ENCODE measurements around the gene TFDP2.
"Not testable (repeated sequence)": the region's sequence is repeated elsewhere in the genome, so short reads cannot be mapped to it uniquely, and the experiment has no call there.

TFDP2 gene

DNA sequence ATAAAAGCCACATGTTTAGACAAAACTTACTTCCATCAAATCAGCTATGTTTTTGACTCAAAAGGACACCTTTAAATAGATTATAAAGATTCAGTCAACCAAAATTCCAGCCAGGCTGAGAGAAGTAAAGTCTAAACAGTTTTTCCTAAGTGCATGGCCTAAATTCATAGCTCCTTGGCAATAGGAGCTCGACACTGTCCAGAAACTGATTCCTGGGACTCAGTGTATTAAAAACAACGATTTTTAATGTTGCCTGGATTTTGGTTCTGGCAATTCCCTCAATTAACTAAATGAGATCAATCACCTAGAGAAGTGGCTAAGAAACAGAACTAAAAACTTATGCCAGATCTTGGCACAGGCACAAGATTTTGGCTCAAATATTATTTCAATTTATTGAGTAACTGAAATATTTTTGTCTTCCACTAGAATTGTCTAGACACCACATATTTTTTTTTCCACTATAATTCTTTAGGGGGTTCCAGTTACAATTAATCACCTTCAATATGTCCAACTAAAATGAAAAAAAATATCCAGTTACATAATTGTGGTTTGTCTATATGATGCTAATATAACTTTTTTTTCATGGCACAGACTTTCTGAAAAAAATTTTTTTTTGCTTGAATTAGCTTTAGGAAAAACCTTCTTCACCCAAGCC is 135.9 kb downstream of the TFDP2 start:
- no peak for DNase-seq

DNA sequence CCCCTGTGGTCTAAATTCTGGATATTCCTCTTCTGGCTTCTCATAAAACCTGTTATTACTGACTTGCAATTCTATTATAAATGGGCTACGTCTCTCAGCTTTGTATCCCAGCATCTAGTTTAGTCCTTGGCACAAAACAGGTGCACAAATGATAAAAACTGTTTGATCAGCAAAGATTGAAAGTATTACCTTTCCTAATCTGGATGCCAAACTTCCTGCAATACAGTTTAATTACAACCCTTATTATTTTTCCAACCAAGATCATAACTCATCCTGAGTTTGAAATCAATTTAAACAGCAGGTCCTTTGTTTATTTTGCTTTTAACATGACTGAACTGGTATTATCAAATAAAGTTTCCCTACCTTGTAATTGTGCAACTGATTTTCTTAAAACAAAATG is 140.3 kb downstream of the TFDP2 start:
- no peak for DNase-seq

DNA sequence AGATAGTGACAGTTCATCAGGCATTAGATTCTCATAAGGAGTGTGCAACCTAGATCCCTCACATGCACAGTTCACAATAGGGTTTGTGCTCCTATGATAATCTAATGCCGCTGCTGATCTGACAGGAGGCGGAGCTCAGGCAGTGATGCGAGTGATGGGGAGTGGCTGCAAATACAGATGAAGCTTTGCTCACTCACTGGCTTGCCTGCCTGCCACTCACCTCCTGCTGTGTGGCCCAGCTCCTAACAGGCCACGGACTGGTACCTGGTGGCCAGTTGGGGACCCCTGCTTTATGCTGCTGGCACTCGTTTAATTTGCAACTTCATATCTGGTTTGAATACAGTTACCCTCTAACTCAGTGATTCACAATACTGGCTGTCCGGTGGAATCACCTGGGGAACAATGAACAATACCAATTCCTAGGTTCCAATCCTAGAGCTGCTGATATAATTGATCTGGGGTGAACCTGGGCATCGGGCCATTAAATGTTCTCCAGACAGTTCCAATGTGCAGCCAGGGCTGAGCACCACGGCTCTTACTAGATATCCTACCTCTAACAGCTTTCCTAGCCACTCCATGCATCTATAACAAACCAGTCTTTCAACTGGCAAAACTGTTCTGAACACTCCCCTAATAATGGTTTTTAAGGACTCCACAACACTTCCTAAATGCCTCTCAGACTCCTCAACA is 141.5 kb downstream of the TFDP2 start:
- no peak for DNase-seq

DNA sequence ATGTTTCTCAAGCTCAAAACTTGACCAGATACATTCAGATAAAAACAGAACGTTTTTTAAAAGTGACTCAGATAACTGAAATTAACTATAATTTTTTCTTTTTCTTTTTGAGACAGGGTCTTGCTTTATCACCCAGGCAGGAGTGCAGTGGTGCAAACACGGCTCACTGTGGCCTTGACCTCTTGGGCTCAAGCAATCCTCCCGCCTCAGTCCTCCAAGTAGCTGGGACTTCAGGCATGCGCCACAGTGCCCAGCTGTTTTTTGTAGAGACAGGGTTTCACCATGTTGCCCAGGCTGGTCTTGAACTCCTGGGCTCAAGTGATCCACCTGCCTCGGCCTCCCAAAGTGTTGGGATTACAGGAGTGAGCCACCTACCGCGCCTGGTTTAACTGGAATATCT is 144.4 kb downstream of the TFDP2 start:
- DNase-seq: not testable (repeated sequence)

DNA sequence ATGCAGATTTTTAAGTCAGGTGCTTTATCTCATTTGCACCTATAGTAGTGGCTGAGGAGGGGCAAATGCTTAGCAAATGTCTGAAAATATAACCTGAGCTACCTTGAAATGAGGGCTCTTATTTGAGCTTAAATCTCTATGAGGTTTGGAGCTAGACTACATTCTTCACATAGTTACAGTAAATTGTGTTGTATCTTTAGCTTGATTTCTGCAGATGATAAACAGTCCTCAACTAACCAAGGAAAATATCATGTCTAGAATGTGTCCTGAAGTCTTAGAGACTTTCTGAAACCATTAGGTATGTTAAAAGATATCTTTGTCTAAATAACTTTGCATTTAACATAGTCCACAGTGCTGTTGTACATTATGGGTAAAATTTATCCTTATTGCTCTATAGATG is 145.3 kb downstream of the TFDP2 start:
- no peak for DNase-seq

DNA sequence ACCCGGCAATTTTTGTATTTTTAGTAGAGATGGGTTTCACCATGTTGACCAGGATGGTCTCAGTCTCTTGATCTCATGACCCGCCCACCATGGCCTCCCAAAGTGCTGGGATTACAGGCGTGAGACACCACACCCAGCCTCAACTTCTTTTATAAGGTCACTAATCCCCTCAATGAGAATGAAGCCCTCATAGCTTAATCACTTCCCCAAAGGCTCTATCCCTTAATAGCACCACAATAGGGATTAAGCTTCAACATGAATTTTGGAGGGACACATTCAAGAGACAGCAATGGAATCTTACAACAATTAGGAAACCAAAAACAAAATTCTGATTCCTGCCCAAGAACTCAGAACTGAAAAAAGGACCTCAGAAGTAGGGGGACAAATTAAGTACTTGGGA is 146.1 kb downstream of the TFDP2 start:
- no peak for DNase-seq

DNA sequence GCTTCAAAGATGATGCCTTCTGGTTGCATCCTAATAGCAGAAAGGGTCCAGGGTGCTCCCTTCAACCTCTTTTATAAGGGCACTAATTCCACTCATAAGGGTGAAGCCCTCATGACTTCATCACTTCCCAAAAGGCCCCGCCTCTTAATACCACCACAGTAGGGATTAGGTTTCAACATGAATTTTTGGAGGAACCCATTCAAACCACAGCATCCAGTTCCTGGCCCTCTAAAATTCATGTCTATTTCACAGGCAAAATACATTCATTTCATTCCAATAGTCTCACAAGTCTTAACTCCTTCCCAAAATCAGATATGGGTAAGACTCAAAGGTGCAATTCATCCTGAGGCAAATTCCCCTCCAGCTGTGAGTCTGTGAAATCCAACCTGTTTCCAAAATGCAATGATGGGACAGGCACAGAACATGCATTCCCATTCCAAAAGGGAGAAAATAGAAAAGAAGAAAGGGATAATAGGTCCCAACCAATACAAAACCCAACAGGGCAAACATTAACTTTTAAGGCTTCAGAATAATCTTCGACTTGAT is 148.9 kb downstream of the TFDP2 start:
- DNase-seq: no peak

DNA sequence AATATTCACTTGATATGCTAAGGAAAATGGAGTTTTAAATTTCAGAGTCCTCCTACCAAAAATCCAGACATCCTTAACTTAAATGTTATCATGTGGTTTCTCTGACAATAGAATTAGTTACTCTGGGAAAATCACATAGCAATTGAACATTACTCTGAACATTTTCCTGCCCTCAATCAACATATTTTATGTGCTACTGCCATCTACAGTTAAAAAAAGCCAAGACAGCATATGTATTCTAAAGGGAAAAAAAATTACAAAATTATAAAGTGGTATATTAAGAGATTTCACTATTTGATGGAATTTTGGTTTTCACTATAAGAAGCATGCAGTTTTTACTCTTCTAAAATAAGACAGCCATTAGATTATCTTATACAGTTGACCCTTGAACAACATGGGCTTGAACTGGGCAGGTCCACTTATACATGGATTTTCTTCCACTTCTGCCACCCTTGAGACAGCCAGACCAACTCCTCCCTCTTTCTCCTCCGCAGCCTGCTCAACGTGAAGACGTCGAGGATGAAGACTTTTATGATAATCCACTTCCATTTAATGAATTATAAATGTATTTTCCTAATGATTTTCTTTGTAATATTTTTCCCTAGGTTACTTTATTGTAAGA is 150.6 kb downstream of the TFDP2 start:
- DNase-seq: no peak

DNA sequence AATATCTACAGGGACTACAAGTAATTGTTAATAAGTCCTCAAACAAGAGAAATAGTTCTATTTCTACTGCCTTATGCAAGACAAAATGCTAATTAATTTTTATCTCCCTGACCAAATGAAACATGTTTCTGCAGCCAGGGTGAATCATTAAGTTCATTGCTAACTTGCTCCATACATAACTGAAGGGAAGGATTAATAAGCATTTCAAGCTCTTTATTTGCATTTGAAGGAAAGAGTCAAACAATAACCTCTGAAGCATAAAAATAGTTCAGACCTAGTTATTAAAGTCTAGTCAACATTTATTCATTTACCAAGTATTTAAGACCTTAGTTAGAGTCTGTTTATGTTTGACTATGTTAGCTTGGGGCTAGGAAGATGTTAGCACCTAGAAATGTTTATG is 152.9 kb downstream of the TFDP2 start:
- DNase-seq: no peak

DNA sequence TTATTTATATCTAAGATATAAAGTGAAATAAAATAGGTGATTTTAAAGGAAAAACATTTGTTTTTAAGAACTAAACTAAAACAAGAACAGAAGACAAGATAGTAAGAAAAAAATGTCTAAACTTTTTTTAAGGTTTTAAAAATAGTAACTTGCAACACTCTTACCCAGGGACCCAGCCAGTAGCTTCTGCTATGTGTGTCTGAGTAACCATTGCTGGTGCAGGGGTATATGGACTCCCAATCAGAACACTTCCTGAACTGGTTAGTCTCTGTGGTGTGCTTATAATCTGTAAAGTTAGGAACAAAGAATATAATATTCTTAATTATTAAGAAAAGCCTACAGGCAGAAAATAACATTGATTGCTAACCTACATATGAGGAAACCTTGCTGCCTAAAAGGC is 154.5 kb downstream of the TFDP2 start:
- DNase-seq: no peak

DNA sequence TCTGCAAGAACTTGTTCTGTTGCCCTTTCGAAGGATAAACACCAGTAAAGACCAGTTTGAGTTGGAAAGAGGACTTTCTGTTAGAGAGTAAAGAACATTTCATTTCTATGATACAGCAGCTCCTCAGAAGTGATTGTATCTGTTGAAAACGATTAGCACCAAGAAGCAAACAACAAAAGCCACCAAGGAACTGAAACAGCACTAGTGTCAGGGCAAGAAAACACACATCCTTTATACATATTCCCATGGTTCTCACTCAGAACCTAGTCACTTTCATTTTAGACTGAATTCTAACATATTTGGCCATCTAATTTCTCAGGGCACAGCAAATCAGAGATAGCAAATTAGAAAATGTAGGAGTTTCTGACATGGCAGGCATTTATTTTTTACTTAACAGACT is 156.8 kb downstream of the TFDP2 start:
- no peak for DNase-seq

DNA sequence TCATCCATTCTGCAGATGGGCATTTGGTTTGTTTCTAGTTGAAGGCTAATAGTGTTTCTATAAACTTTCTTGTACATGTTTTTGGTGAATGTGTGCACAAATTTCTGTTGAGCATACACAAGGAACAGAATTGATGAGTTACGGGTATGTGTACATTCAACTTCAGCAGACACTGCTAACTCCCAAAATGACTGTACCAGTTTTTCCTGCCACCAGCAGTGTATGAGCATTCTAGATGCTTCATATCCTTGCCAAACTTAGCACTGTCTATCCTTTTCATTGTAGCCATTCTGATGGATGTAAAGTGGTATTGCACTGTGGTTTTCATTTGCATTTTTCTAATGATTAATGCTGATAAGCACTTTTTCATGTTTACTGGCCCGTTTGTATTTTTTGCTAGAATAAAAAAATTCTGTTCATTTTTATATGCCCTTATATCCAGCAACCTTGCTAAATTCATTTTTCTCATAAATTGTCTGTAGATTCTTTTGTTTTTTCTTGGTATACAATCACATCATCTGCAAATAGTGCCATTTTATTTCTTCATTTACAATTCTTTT is 162.7 kb downstream of the TFDP2 start:
- no peak for DNase-seq

DNA sequence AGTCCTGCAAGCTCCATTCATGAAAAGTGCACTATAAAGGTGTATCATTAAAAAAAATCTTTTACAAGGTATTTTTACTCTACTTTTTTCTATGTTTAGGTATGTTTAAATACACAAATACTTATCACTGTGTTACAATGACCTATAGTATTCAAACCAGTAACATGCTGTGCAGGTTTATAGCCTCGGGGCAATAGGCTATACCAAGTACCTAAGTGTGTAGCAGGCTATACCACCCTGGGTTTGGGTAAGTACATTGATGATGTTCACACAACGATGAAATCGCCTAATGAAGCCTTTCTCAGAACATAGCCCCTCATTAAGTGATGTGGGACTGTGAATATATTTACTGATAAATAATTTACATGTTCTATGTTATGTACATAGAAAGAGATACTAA is 168.3 kb downstream of the TFDP2 start:
- no peak for DNase-seq

DNA sequence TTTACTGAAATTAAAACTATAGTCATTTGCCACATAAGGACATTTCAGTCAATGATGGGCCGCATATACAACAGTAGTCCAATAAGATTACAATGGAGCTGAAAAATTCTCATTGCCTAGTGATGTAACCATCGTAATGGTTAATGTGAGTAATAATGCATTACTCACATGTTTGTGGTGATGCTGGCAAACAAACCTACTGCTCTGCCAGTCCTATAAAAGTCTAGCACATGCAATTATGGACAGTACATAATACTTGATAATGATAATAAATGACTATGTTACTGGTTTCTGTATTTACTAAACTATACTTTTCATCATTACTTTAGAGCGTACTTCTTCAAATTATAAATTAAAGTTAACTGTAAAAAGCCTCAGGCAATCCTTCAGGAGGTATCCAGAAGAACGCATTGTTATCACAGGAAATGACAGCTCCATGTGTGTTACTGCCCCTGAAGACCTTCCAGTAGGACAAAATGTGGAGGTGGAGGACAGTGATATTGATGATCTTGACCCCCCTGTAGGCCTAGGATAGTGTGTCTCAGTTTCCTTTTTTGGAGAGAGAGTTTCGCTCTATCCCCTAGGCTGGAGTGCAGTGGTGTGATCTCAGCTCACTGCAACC is 170.2 kb downstream of the TFDP2 start:
- no peak for DNase-seq

DNA sequence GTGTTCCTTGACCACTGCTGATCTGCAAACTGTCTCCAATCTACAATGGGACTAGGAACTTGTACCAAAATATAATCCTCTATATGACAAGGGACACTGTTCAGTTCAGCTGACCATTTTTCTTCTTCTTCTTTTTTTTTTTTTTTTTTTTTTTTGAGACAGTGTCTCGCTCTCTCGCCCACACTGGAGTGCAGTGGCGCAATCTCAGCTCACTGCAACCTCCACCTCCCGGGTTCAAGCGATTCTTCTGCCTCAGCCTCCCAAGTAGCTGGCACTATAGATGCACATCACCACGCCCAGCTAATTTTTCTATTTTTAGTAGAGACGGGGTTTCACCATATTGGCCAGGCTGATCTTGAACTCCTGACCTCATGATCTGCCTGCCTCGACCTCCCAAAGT is 174.6 kb downstream of the TFDP2 start:
- DNase-seq: not testable (repeated sequence)

DNA sequence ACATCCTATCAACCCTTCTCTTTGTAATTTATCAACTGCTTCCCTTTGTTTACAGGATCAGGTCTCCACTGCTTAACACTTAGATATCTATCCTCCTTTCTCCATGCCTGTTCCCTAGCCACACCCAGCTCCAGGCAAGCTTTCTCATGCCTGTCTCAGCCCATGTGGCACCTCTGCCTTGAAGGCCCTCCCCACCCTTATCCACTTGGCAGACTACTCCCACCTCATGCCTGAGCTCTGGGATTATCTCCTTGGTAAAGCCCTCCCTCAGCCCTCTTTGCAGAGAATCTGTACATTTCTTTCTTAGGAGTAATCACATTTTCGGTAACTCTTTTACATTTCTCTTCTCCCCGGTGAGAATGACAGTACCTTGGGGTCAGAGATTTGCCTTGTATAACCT is 176.9 kb downstream of the TFDP2 start:
- DNase-seq: no peak

DNA sequence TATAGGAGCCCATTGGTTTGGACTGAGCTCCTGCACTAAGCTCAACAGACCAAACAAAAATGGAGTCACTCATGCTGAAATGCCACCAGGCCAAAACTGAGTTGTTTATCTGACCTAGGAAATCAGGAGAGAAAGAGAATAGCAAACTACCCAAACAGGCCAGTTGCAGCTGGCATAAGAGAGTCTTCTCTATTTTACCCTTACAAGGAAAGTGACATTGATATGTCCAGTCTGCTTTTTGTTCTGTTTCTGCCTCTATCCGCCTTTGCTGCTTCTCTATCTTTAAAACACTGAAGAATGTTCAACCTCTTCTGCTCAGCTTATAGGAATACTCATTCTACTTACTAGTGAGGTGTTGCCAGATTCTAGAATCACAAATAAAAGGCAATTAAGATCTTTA is 177.8 kb downstream of the TFDP2 start:
- no peak for DNase-seq

DNA sequence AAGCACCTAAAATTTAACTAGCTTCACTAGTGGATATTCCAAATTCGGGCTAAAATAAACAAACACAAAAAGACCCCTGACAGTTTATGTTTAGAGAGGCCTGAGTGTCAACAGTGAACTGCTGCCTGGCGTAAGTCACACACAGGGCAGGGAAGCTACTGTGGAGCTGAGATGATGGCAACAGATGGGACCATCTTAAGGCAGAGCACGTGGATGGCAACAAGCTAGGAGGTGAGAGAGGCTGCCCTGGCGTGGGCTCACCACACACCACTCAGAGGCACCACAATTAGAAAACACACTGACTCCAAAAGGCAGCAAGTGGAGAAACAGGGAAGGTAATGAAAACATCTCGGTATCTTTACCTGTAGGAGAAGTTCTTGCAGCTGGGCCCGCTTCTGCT is 179.6 kb downstream of the TFDP2 start:
- DNase-seq: no peak

DNA sequence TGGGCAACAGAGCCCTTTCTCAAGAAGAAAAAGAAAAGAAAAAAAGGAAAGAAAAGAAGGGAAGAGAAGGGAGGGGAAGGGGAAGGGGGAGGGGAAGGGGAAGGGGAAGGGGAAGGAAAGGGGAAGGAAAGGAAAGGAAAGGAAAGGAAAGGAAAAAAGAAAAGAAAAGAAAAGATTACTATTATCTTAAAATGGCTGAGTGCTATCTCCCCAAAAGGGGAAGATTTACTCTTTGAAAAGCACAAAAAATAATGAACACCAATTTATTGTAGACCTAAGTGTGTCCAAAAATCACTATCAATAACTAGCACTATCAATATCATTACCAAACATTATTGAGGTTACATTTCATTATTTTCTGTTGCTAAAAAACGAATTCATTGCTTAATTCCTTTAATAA is 183.9 kb downstream of the TFDP2 start:
- DNase-seq: no peak

DNA sequence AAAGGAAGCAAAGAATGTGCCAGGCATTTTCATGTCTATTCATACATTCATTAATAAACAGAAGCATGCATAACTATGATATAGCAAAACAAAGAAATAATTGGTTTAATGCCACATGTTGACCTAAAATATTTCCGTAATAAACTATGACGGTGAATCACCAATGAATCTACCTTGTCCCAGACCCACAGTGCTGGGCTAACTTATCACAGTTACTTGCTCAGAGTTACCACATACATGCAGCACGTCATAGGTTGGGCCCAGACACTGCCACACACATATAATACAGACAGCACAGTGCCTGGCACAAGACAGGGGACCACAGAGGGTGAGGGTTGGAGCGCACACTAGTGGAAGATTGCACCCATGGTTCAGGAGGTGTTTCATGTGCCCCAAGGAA is 186.0 kb downstream of the TFDP2 start:
- no peak for DNase-seq

DNA sequence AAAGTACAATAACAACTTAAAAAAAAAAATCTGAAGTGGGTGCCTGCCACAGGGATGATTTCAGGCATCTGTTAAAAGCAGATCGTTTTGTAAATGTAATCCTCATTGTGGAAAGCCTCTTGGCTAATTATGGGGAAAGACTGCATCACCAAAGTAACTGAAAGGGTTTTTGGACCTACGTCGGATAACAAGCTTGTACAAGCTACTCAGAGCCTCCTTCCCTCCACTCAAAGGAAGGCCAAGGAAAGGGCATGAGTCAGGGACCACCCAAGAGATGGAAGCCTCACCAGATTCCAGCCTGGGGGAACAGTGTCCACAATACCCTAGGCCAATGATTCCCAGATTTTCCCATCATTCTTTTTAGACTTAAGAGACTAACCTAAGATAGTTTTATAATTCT is 188.6 kb downstream of the TFDP2 start:
- no peak for DNase-seq

DNA sequence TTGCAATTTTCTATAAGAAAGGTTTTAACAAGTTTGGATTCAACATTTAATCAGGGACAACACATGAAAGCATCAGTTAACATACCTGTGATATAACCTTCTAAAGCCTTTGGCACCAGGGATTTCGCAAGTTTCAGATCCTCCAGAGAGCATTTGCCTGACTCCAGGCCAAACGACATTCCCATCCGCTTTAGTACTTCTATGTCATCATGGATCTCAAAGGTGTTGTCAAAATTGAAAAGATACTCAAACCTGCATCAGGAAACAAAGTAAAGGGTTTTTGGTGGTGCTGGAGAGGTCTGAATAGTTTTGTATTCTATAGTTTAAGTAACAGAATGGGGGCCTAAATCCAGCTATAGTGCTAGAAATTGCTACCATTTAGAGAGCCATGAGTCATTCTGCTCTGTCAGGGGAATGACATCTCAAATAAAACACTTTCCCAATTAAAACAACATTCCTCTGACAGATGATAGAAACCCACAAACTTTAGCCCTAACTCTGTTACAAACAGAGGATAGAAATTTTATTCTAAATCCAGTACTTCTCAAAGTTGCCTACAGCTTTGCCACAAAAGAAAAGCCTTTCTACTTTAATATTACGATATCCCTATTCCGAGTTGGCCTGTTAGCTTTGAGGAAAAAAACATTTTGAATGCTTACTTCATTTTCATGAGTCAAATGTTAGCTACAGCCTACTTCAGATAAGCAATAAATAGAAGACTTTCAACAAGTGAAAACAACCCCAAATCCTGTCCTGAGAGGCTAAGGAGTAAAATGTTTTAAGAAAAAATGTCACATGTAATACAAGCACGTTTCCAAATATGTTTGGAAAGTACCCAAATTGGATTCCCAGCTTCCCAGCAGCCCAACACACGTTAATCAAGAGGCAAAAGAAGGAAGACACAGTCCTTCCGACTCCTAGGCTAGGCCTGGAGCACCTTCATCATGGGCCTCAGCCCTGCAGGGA is 189.5 kb downstream of the TFDP2 start:
- DNase-seq: no peak
